Hepatocyte (in vitro differentiated cells): ENCODE measurements around the gene ERCC6L. TPM values are rescaled to one million over a fixed set of nuclear protein-coding genes. Genes with fewer than 3 reads are reported as not detected.
A peak's percentile ranks its signal among the peaks of the same experiment; 100 is the strongest.

Source experiments
- DNase-seq: peaks from one replicate; pipeline ENCODE4 v3.0.0-alpha.2; 2016; ENCODE audit warnings: low spot score
- H2AFZ ChIP-seq: fragments of 200-600 bp; sonication (generic); 2 replicates; pipeline ENCODE4 v1.6.0; 2016; ENCODE audit warnings: antibody characterized with exemption, mild to moderate bottlenecking
- H3K27ac ChIP-seq: fragments of 200-600 bp; sonication (generic); 2 replicates; pipeline ENCODE4 v1.5.1; 2016; ENCODE audit warnings: mild to moderate bottlenecking
- H3K27me3 ChIP-seq: fragments of 200-600 bp; sonication (generic); 2 replicates; pipeline ENCODE4 v1.6.1; 2016
- H3K36me3 ChIP-seq: fragments of 200-600 bp; sonication (generic); replicated peaks from 2 replicates; pipeline ENCODE4 v1.5.1; 2016; ENCODE audit warnings: low read depth; ENCODE audit not compliant: insufficient read depth
- H3K4me1 ChIP-seq: fragments of 200-600 bp; sonication (generic); 2 replicates; pipeline ENCODE4 v1.5.1; 2016; ENCODE audit warnings: mild to moderate bottlenecking, moderate library complexity; ENCODE audit not compliant: insufficient read depth
- H3K4me2 ChIP-seq: fragments of 200-600 bp; sonication (generic); 2 replicates; pipeline ENCODE4 v1.6.0; 2016
- H3K4me3 ChIP-seq: fragments of 200-600 bp; sonication (generic); 2 replicates; pipeline ENCODE4 v1.5.1; 2016; ENCODE audit warnings: mild to moderate bottlenecking
- H3K79me2 ChIP-seq: fragments of 200-600 bp; sonication (generic); 2 replicates; pipeline ENCODE4 v1.6.0; 2017; ENCODE audit warnings: mild to moderate bottlenecking
- H3K9me2 ChIP-seq: fragments of 200-600 bp; sonication (generic); replicated peaks from 2 replicates; pipeline ENCODE4 v1.6.0; 2017; ENCODE audit warnings: mild to moderate bottlenecking; ENCODE audit not compliant: insufficient read depth
- H3K9me3 ChIP-seq: fragments of 200-600 bp; sonication (generic); 2 replicates; pipeline ENCODE4 v1.5.1; 2016; ENCODE audit warnings: low read depth, mild to moderate bottlenecking
- H4K20me1 ChIP-seq: fragments of 200-600 bp; sonication (generic); 2 replicates; pipeline ENCODE4 v1.6.0; 2016; ENCODE audit warnings: mild to moderate bottlenecking; ENCODE audit not compliant: insufficient read depth, poor library complexity, severe bottlenecking
- EZH2 ChIP-seq: fragments of 200-600 bp; sonication (generic); IDR thresholded peaks from 2 replicates; pipeline ENCODE4 v1.6.1; 2016; ENCODE audit warnings: antibody characterized with exemption, mild to moderate bottlenecking, borderline replicate concordance
- EZH2phosphoT487 ChIP-seq: fragments of 200-600 bp; sonication (generic); IDR thresholded peaks from one replicate; pipeline ENCODE4 v1.6.1; 2018; ENCODE audit warnings: antibody characterized with exemption, mild to moderate bottlenecking, low read depth, moderate library complexity; ENCODE audit not compliant: unreplicated experiment, severe bottlenecking
- WGBS: methylation state at CpG from one replicate; pipeline ENCODE4 v1.1.6; 2016; ENCODE audit warnings: low lambda C conversion rate; ENCODE audit errors: missing lambda C conversion rate; 5-methylcytosine and 5-hydroxymethylcytosine counted together
- polyA plus RNA-seq: library from polyadenylated mRNA; unstranded; fragments of >200 nt; fragmentation: Nextera tagmentation; extraction: Ambion mirVana; gene quantifications from 2 replicates; pipeline ENCODE4 v1.2.1, GENCODE V29; 2016
- total RNA-seq: library from RNA; depleted of rRNA; stranded (reverse); fragments of >200 nt; gene quantifications from 2 replicates; pipeline ENCODE4 v1.2.3, GENCODE V29; 2014
- TF ChIP-seq, protein P1 (sequence below): fragments of 200-600 bp; sonication (generic); IDR thresholded peaks from 2 replicates; pipeline ENCODE4 v1.5.1; 2016; ENCODE audit warnings: antibody characterized with exemption, mild to moderate bottlenecking; ENCODE audit not compliant: poor library complexity

The ERCC6L gene
- total and polyA plus RNA-seq, 2 experiments from 2014 or later: 0.51 to 1.5 TPM

DNA sequence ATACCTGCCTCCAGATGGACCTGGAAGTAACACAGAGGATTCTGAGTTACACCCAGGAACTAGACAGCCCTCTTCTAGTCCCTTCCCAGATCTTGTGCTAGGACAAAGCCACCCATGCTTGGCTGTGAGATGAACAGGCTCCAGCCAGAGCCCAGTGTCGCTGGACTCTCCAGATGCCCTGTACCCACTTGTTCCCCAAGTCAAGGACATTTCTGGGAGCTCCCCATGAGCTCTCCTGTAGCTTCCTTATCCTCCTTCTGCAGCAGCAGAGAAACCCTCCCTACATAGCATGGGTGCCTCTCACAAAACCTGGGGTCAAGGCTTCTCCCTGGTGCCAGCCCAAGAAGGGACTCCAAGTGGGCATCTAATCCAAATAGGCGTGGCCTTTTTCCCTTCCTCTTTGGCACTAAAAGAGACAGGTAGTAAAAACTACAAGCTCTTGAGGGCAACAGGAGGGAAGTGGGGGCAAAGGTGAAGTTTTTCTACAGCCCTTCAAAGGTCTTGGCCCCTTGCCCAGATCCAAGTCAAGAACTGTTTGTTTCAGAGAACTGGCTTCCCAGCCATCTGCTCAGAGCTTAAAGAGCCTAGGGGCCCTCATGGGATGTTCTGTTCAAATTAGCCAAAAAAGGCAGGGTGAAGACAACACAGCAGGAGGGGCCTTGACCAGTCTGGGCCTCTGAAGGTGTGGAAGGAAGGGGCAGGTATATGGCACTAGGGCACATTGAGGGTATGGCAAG is 8.5 kb upstream of the ERCC6L start:
- H3K36me3 ChIP-seq: no peaks in the 10 kb centered on the region
- 80% methylated on average over 2 of the region's 2 CpGs for WGBS
- peak; percentile 20 for DNase-seq
- H3K27ac ChIP-seq: no peak overlapping the region
- H3K79me2 ChIP-seq: no peaks in the 10 kb centered on the region
- H3K4me2 ChIP-seq: no peak overlapping the region
- no peaks in the 10 kb centered on the region for H3K27me3 ChIP-seq
- no peak overlapping the region for H2AFZ ChIP-seq
- no peaks in the 10 kb centered on the region for H3K9me2 ChIP-seq
- TF ChIP-seq EZH2 (no peak), EZH2phosphoT487 (no peak)
- TF ChIP-seq, protein P1, sequence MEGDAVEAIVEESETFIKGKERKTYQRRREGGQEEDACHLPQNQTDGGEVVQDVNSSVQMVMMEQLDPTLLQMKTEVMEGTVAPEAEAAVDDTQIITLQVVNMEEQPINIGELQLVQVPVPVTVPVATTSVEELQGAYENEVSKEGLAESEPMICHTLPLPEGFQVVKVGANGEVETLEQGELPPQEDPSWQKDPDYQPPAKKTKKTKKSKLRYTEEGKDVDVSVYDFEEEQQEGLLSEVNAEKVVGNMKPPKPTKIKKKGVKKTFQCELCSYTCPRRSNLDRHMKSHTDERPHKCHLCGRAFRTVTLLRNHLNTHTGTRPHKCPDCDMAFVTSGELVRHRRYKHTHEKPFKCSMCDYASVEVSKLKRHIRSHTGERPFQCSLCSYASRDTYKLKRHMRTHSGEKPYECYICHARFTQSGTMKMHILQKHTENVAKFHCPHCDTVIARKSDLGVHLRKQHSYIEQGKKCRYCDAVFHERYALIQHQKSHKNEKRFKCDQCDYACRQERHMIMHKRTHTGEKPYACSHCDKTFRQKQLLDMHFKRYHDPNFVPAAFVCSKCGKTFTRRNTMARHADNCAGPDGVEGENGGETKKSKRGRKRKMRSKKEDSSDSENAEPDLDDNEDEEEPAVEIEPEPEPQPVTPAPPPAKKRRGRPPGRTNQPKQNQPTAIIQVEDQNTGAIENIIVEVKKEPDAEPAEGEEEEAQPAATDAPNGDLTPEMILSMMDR: no peak
- no peaks in the 10 kb centered on the region for H3K4me1 ChIP-seq
- H3K4me3 ChIP-seq: no peak overlapping the region
- H4K20me1 ChIP-seq: no peaks in the 10 kb centered on the region
- H3K9me3 ChIP-seq: no peaks in the 10 kb centered on the region

DNA sequence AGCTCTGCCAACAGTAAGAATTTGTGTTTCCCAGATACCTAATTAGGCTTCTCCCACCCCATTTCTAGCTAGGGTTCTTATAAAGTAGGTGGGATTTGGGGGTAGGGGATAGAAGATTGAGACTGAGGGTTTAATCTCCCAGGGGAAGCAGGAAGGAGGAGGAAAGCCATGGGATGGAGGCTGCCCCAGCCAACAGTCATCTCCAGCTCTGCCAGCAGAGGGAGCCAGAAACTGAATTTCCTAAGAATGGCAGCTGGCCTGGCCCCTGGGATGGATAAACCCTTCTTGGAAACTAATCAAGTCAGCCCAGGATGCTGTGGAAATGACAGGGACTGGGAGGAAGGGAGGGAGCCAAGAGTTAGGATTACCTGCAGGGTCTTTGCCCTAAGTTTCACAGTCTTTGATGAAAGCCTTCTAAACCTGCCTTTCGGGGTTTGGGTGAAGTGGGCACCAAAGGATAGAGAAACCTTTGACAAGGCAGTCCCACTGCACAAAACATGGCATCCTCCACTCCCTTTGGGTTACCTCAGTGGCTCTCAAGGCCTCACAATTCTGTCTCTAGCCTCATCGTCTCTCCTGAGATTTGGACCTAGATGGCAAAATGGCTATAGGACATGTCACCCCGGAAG is 6.7 kb upstream of the ERCC6L start:
- Histone ChIP-seq H2AFZ (no peak overlapping the region), H3K9me3 (no peaks in the 10 kb centered on the region)
- TF ChIP-seq EZH2 (no peak), EZH2phosphoT487 (no peak)
- TF ChIP-seq, protein P1: peak; percentile 57

DNA sequence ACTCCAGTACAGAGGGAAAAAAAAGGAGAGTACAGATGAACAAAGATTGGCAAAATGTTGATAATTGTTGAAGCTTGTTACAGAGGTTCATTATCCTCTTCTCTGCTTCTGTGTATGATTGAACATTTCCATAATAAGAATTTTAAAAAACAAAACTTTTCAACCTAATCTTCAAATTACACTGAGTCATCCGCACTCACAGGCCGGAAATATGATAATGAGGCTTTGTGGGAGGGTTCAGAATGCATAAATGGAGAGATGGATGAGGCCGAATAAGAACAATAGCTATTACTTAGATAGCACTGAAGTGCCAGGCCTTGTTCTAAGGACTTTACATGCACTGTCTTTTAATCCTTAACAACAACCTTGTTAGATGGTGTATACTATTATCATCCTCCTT is 4.6 kb upstream of the ERCC6L start:
- WGBS: 53% methylated on average over 3 of the region's 3 CpGs
- Histone ChIP-seq H3K9me3 (no peaks in the 10 kb centered on the region), H3K79me2 (no peaks in the 10 kb centered on the region), H3K9me2 (no peaks in the 10 kb centered on the region), H3K27me3 (no peaks in the 10 kb centered on the region), H3K27ac (no peak overlapping the region), H3K4me2 (no peak overlapping the region), H4K20me1 (no peaks in the 10 kb centered on the region), H3K4me3 (no peak overlapping the region), H3K4me1 (no peaks in the 10 kb centered on the region), H3K36me3 (no peaks in the 10 kb centered on the region), H2AFZ (no peak overlapping the region)
- no peak for TF ChIP-seq EZH2phosphoT487
- TF ChIP-seq, protein P1: no peak
- no peak for TF ChIP-seq EZH2
- DNase-seq: no peak

More for the DNA sequence above, 6.7 kb upstream of the ERCC6L start:
- Histone ChIP-seq H3K4me1 (no peaks in the 10 kb centered on the region), H3K27ac (no peak overlapping the region), H3K79me2 (no peaks in the 10 kb centered on the region), H3K9me2 (no peaks in the 10 kb centered on the region), H3K36me3 (no peaks in the 10 kb centered on the region), H3K27me3 (no peaks in the 10 kb centered on the region), H3K4me2 (no peak overlapping the region), H3K4me3 (no peak overlapping the region), H4K20me1 (no peaks in the 10 kb centered on the region)
- peak; percentile 56 for DNase-seq
- 84% methylated on average over 3 of the region's 3 CpGs for WGBS
